ENCODE results near the gene HTR2A. TPM values are rescaled to one million over a fixed set of nuclear protein-coding genes. Genes with fewer than 3 reads are reported as not detected.

The HTR2A gene
- total and polyA plus RNA-seq, 8 donors: 0.03 to 0.18 (median 0.08) TPM; not detected in 5

DNA sequence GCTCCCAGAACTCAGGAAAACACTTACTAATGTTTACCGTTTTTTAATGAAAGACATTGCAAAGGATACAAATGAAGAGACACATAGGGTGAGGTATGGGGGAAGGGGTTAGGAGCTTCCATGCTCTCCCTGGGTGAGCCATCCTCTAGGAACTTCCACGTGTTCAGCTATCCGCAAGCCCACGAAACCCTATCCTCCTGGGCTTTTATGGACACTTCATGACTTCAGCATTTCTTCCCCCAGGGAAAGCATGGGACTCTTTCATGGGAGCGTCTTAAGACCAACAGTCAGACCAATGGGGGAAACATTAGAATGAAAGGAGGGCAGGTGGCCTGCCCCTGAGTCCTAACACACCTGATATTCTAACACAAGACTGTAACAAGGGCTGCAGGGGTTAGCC, 93.3 kb downstream of the HTR2A start:
- Histone ChIP-seq H3K4me1 (no peaks in the 10 kb centered on the region), H3K36me3 (no peaks in the 10 kb centered on the region), H3K27me3 (peaks cover 0 to 3% (median 0%) of the 10 kb centered on the region in 4 donors), H3K27ac (no peak overlapping the region), H3K9me3 (no peaks in the 10 kb centered on the region), H3K4me3 (no peak overlapping the region)
- no peak for DNase-seq
- no peak for TF ChIP-seq CTCF (IDR thresholded peaks at IDR 0.05)
- FAIRE-seq: no peak
- no peak for ATAC-seq
- intact Hi-C loops (cut with DNase I): no loop called here
- 86 to 89% methylated on average over 5 of the region's 5 CpGs for WGBS, 2 donors

- Histone ChIP-seq H3K27ac (no peak overlapping the region), H3K4me3 (no peak overlapping the region), H3K27me3 (peaks cover 0 to 3% (median 0%) of the 10 kb centered on the region in 4 donors), H3K9me3 (no peaks in the 10 kb centered on the region), H3K36me3 (no peaks in the 10 kb centered on the region), H3K4me1 (peaks cover 0 to 7% (median 6%) of the 10 kb centered on the region in 3 donors)
- no peak for TF ChIP-seq CTCF (IDR thresholded peaks at IDR 0.05)
- ATAC-seq (no peak), FAIRE-seq (no peak), DNase-seq (no peak)
- WGBS, 2 donors: 64 to 65% methylated on average over 1 of the region's 1 CpG
- intact Hi-C loops (cut with DNase I): no loop called here
Measured at GRCh38 chr13:46801858-46802257, 95.0 kb downstream of the HTR2A start.

DNA sequence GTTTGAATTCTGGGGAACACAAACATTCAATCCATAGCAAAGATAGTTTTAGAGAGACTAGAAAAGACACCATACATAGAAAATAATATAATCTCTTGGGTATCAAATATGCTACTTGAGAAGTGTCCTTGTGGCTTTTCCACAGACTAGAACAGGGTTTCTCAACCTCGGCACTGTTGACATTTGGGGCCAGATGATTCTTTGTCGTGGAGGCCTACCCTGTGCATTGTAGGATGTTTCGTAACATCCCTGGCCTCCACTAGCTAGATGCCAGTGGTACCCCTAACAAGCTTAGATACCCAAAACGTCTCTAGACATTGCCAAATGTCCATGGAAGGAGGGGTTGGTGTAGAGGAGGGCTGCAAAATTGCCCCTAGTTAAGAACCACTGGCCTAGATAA, 97.7 kb downstream of the HTR2A start:
- Histone ChIP-seq H3K4me3 (no peak overlapping the region), H3K27me3 (peaks cover 0 to 3% (median 0%) of the 10 kb centered on the region in 4 donors), H3K36me3 (no peaks in the 10 kb centered on the region), H3K4me1 (peaks cover 4 to 20% (median 14%) of the 10 kb centered on the region in 3 donors), H3K9me3 (no peaks in the 10 kb centered on the region), H3K27ac (no peak overlapping the region)
- no peak for FAIRE-seq
- ATAC-seq: no peak
- TF ChIP-seq CTCF (IDR thresholded peaks at IDR 0.05): no peak
- WGBS, 2 donors: 71 to 83% methylated on average over 4 of the region's 4 CpGs
- DNase-seq: no peak
- intact Hi-C loops (cut with DNase I): no loop called here

- Histone ChIP-seq H3K9me3 (no peaks in the 10 kb centered on the region), H3K27me3 (peaks cover 0 to 2% (median 0%) of the 10 kb centered on the region in 4 donors), H3K4me1 (peaks cover 4 to 20% (median 14%) of the 10 kb centered on the region in 3 donors), H3K4me3 (peak overlapping the region; percentile 64 to 93 (median 78)), H3K27ac (peak overlapping the region; percentile 72 to 93 (median 83)), H3K36me3 (no peaks in the 10 kb centered on the region)
- intact Hi-C loops (cut with DNase I): no loop called here
- no peak for TF ChIP-seq CTCF (IDR thresholded peaks at IDR 0.05)
- 17 to 23% methylated on average over 9 of the region's 9 CpGs for WGBS, 2 donors
- no peak for FAIRE-seq
- peak in 2 of 4 donors; percentile 2 to 17 for ATAC-seq
- DNase-seq: no peak
Measured at GRCh38 chr13:46797501-46798237, 99.2 kb downstream of the HTR2A start.

Data from pancreas (tissue), 10 donors.